Gastrocnemius medialis (tissue), 4 donors: ENCODE measurements around the gene UPF1.

Experiments
- POLR2A ChIP-seq, 2 donors: fragments of 450-650 bp; IDR thresholded peaks; one replicate each; pipeline ENCODE4 v1.6.1; 2017; ENCODE audit warnings: antibody characterized with exemption in 2 of 2, mild to moderate bottlenecking in 2 of 2, moderate library complexity in 2 of 2
- TF ChIP-seq, protein P1 (sequence below), 5 experiments: fragments of 450-650 bp in 3 of 5; fragments of 200-600 bp in 2 of 5; sonication (generic) in 2 of 5; IDR thresholded peaks in 4 of 5; conservative IDR thresholded peaks in 1 of 5; 1 replicate in 4 of 5; 2 replicates in 1 of 5; pipeline ENCODE4 v1.5.1; 2016 to 2019; ENCODE audit warnings: antibody characterized with exemption in 5 of 5, mild to moderate bottlenecking in 3 of 5, moderate library complexity in 3 of 5

DNA sequence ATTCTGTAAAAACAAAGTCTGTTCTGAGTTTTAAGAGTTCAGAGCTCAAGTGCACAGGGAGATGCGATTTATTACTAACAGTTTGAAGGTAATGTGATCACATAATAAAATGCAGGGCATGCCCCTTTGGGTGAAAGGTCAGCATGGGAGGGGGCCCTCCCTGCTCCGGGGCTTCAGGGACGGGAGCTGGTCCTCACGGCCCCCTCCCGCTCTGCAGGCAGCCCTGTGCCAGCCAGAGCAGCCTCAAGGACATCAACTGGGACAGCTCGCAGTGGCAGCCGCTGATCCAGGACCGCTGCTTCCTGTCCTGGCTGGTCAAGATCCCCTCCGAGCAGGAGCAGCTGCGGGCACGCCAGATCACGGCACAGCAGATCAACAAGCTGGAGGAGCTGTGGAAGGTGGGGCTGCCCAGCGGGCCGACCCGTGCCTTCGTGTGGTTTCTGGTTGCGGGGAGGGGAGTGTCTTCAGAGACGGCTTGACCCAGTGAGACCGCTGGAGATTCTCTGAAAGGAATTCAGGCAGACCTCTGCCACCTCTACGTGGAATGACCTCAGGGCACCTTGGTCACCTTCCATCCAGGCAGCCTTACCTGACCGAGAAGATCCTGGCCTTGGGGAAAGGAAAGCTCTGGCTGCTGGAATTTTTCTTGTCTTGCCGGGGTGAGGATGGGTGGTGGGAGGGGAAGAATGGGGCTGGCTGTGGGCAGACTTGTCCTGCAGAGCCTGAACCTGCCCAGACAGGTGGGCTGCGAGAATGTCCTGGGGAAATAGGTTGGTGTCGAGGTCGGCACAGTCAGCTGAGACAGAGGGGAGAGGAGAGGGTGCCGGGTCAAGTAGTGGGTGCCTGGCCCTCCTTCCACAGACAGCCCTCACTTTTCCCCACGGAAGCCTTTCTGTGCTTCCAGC, 19.0 kb downstream of the UPF1 start:
- TF ChIP-seq, protein P1, sequence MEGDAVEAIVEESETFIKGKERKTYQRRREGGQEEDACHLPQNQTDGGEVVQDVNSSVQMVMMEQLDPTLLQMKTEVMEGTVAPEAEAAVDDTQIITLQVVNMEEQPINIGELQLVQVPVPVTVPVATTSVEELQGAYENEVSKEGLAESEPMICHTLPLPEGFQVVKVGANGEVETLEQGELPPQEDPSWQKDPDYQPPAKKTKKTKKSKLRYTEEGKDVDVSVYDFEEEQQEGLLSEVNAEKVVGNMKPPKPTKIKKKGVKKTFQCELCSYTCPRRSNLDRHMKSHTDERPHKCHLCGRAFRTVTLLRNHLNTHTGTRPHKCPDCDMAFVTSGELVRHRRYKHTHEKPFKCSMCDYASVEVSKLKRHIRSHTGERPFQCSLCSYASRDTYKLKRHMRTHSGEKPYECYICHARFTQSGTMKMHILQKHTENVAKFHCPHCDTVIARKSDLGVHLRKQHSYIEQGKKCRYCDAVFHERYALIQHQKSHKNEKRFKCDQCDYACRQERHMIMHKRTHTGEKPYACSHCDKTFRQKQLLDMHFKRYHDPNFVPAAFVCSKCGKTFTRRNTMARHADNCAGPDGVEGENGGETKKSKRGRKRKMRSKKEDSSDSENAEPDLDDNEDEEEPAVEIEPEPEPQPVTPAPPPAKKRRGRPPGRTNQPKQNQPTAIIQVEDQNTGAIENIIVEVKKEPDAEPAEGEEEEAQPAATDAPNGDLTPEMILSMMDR (IDR thresholded peaks at IDR 0.05 in 4 of 5, conservative IDR thresholded peaks at IDR 0.05 in 1 of 5), result no peak
- no peak for TF ChIP-seq POLR2A (IDR thresholded peaks at IDR 0.05)
